HG03159 (cell line): ENCODE results near the gene POLN.

Source experiments
- ATAC-seq: cut with Tn5 transposase; IDR thresholded peaks from one replicate; pipeline ENCODE4 v1.9.1; 2021; ENCODE audit warnings: mild to moderate bottlenecking, moderate library complexity; ENCODE audit not compliant: unreplicated experiment

POLN gene

DNA sequence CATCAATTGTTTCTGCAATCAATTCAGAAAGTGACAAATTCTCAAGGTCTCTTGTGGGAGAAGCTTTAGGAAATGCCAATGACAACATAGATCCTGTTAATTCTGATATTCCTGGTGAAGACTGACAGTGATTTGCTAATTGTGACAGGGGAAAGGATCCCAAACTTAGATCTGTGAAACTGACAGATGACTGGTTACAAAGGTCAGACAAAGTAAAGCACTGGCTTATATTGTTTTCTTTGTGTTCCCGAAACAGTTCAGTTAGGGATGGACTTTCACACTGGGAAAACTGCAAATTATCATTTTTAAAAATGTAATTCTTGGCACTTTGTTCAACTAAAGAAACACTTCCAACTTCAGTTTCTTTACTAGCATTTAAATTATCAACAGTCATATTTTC lies 152.7 kb downstream of the POLN start:
- ATAC-seq, result no peak

DNA sequence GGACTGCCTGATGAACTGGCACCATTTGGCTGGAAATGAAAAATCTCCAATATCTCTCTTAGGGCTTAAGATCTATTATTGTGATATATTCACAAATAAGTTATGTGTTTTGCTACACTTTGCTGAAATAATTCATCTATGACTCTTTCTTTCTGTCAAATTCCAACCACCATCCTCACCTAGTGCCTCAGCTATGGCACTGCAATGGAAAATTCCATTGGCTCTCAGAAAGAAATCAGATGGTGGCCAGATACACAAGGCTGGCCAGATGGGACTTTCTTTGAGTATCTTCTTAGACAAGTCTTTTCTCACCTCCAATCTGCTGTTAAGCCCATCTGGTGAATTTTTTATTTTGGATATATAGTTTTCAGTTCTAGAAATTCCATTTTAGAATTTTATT lies 154.8 kb downstream of the POLN start:
- no peak for ATAC-seq

GRCh38 chr4:2085496-2085901 lies 156.4 kb downstream of the POLN start:
- ATAC-seq, result no peak

GRCh38 chr4:2084316-2084715 lies 157.6 kb downstream of the POLN start:
- no peak for ATAC-seq

GRCh38 chr4:2083826-2084160 lies 158.1 kb downstream of the POLN start:
- no peak for ATAC-seq

GRCh38 chr4:2083116-2083825 lies 158.7 kb downstream of the POLN start:
- no peak for ATAC-seq

- ATAC-seq, result no peak
These were observed 159.3 kb downstream of the POLN start for GRCh38 chr4:2082627-2083026.

DNA sequence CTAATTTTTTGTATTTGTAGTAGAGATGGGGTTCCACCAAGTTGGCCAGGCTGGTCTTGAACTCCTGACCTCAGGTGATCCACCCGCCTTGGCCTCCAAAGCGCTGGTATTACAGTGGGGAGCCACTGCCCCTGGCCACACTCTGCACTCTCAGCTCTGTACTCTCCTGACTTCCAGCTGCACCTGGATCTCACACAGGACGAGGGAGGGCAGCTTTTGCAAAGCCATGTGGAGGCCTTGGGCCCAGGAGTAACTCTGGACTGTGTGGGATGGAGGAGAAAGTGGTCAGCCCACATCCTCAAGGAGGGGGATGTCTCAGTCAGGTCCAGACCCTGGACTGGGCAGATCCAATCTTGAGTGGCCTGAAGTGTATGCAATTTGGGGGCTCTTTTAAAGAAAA lies 159.8 kb downstream of the POLN start:
- no peak for ATAC-seq

GRCh38 chr4:2081540-2081939 lies 160.4 kb downstream of the POLN start:
- ATAC-seq, result no peak

- no peak for ATAC-seq
These were observed 161.3 kb downstream of the POLN start for GRCh38 chr4:2080429-2081300.

DNA sequence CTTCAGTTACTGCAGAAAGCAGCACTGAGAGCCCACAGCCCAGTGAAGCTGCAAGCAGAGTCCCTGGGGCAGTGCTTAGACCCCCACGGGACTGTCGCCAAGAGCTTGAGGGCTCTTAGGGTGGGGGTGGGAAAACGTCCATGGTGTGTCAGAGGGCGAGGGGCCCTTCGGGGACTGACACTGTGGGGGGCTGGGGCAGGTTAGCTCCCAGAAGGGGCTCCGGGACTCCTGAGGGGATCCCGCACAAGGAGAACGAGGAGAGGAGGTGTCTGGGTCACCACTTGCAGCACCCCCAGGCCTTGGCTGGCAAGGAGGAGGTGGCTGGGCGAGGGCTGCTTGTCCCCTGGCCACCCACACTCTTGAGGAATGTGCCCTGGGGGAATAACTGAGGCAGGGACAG lies 162.0 kb downstream of the POLN start:
- ATAC-seq, result no peak

GRCh38 chr4:2079006-2079405 lies 162.9 kb downstream of the POLN start:
- ATAC-seq, result no peak

- ATAC-seq, result no peak
These were observed 163.3 kb downstream of the POLN start for GRCh38 chr4:2078584-2078983.

DNA sequence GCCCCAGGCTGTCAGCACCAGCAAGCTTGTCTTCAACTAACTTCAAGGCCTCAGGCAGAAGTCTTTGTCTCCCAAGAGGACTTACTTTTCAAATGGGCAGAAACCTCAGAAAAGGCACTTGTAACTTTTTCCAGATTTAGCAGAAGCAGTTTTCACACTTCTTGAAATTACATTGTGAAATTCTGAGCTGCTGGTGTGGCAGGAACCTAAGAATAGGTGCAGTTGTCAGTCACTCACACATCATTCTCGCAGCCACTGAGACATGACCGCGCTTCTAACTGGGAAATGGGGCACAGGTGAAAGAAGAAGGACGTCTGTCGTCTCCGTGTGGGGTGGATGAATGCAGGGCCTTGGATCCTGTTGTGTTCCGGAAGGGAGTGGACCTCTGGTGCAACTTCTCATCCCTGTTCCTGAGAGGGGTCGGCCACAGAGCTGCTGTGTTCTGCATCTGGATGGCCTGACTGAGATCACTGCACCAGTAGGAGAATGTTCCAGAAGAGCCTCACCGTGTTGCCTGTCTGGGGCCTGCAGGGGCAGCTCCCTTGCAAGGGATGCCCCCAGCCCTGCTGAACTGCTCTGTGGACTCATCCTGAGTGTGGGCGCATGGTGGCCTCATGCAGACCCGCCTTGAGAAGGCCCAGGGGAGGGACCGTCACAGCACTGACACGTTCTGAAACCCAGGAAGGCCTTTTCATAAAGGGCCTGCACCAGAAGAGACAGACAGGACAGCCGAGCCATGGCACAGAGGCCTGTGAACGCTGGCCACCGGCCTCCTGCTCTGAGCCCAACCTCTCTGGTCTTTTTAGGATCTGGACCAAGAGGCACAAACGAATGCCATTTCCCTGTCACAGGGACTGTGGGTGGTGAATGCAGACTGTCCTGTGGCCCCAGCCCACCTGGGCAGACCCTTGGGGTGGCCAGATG lies 164.1 kb downstream of the POLN start:
- no peak for ATAC-seq

- ATAC-seq, result no peak
These were observed 164.9 kb downstream of the POLN start for GRCh38 chr4:2076908-2077536.

DNA sequence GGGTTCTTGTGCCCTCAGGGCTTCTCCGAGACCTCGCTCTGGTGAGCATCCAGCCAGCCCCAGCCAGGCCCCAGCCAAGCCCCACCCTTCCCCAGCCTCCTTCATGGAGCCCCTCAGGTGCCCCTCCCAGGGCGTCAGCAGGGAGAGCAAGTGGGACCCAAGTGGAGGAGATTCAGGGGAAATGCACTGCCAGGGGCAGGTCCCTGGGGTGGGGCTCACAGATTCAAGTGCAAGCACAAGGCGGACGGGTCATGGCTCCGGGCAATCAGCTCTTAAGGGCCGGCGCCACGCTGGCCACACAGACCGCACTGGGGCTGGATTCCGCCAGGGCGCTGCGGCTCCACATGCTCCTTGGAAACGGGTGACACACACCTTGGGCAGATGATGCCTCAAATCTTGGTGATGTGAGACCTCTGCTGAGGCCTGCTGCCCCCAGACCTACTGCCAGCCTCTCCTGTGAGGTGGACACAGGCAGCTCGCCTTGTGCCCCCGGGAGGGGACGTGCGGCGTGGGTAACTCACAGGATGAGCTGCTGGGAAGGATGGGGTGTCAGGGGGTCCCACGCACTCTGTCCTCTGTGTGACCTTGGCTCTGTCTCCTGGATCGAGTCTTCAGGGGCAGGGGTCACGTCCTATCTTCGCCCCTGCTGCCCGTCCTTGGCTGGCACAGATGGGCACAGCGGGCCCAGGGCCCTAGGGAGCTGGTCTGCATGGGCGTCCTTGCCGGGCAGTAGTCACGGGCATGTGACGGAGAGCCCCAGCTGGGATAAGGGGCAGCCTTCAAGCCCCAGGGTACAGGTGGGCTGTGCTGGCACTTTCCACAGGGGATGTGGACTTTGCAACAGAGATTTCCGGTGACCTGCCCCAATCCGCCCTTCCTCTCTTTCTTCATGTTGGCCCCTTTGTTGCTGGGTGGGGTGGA lies 165.7 kb downstream of the POLN start:
- ATAC-seq, result no peak

DNA sequence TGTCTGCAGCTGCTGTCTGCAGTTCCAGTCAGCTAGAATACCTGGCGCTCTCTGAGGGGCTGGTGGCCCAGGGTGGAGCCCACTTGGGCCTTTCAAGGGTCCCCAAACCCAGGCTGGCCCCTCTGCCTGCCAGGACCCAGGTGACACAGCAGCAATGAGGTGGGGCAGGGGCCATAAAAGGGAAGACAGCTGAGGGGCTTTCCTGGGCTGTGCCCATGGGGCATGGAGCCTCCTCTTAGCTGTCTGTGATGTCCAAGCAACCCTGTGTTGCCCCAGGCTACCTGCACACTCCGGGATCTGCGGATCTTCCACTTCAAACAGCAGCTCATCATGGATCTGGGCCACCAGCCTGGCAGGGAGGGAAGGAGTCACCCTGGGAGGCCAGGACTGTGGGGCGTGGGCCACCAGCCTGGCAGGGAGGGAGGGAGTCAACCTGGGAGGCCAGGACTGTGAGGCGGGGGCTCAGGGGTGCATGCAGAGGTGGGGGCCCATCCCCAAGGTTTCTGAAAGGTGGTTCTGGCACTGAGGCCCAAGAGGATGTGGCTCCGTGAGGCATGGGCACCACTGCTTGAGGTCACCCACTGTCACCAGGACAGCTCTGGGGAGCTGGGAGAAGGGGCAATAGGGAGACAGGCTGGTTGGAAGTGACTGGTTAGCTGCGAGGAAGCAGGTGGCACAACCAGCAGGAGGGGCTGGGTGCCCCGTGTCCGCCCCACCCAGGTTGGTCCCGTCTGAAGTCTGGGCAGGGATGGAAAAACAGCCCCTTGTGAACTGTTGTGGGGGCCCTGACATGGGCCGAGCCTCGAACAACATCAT lies 166.5 kb downstream of the POLN start:
- no peak for ATAC-seq

DNA sequence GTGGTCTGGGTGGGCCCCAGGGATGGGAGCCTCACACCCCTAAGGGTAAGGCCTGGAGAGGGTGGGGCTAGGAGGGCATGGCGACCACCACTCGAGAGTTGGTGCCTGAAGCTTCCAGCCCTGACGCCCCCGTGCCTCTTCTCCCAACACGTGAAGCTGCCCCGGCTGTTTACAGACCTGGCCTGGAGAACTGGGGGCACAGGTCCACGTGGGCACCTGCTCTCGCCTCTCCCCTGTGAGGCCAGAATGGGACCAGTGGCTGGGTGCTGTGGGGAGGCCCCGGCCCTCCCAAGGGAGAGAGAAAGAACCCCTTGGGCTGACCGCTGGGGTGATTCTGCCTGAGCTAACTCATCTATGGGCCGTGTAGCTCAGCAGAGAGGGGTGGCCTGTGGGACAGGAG lies 167.3 kb downstream of the POLN start:
- ATAC-seq, result no peak
